Ovary (tissue), 9 donors: ENCODE measurements around the gene TTC31. TPM values are rescaled to one million over a fixed set of nuclear protein-coding genes. Genes with fewer than 3 reads are reported as not detected.
A peak's percentile ranks its signal among the peaks of the same experiment; 100 is the strongest.

ENCODE experiments used
- DNase-seq, 5 donors: peaks; one replicate each; pipeline ENCODE4 v3.0.0-alpha.2; 2019 to 2020
- H3K27ac ChIP-seq, 2 donors: fragments of 200-600 bp; one replicate each; pipeline versions ENCODE4 v1.5.1 to v1.8.0; 2019 to 2022
- H3K27me3 ChIP-seq: fragments of 200-600 bp; one replicate; pipeline ENCODE4 v1.8.0; 2022
- H3K36me3 ChIP-seq: fragments of 200-600 bp; sonication (generic); one replicate; pipeline ENCODE4 v1.5.1; 2019
- H3K4me1 ChIP-seq: one replicate; pipeline ENCODE4 v1.8.1; 2013; ENCODE audit warnings: mild to moderate bottlenecking, moderate library complexity; ENCODE audit not compliant: insufficient read depth
- H3K4me3 ChIP-seq: fragments of 200-600 bp; sonication (generic); one replicate; pipeline ENCODE4 v1.5.1; 2017
- H3K9me3 ChIP-seq, 2 donors: fragments of 200-600 bp in 1 of 2; sonication (generic) in 1 of 2; one replicate each; pipeline versions ENCODE4 v1.5.1 to v1.8.1; 2013 to 2019; ENCODE audit warnings: mild to moderate bottlenecking in 1 of 2, moderate library complexity in 1 of 2
- EP300 ChIP-seq: sonication (generic); formaldehyde crosslinking; IDR thresholded peaks from one replicate; pipeline ENCODE4 v1.6.1; 2017; ENCODE audit warnings: antibody characterized with exemption
- POLR2A ChIP-seq: fragments of 450-650 bp; IDR thresholded peaks from one replicate; pipeline ENCODE4 v1.6.1; 2017; ENCODE audit warnings: antibody characterized with exemption, mild to moderate bottlenecking, moderate library complexity
- WGBS, 3 donors: extraction: QIAGEN DNeasy Blood & Tissue Kit in 1 of 3; methylation state at CpG; one replicate each; pipeline versions ENCODE4 v1.1.5 to v1.1.7; 2013 to 2017; 5-methylcytosine and 5-hydroxymethylcytosine counted together
- intact Hi-C, 4 donors: fragments of 100-400 bp; cut with DNase I; formaldehyde crosslinking; loops; one replicate each; pipeline versions ENCODE4 v1.11.0 to v1.15.1; 2022 to 2023
- polyA plus RNA-seq, 2 donors: library from polyadenylated mRNA; stranded (reverse); fragments of 200-250 nt in 1 of 2; fragments of 350-450 nt in 1 of 2; fragmentation: Illumina TruSeq in 1 of 2; extraction: RNeasy Lipid Tissue Mini Kit (QIAGEN cat#74804) in 1 of 2; gene quantifications; one replicate each; pipeline ENCODE4 v1.2.3, GENCODE V29; 2013 to 2014
- total RNA-seq, 7 donors: library from RNA; depleted of rRNA in 2 of 7; stranded (reverse); fragments of >200 nt in 2 of 7; fragmentation: NEBNext Ultra II Directional in 3 of 7; extraction: Animal tissue kit (Norgen Biotek cat#: 25700) in 3 of 7; gene quantifications; one replicate each; pipeline versions ENCODE4 v1.1.0 to v1.2.4, GENCODE V29; 2016 to 2023
- TF ChIP-seq, protein P1 (sequence below), 3 donors: fragments of 450-650 bp in 2 of 3; fragments of 200-600 bp in 1 of 3; IDR thresholded peaks; one replicate each; pipeline versions ENCODE4 v1.5.1 to v1.8.0; 2016 to 2022; ENCODE audit warnings: antibody characterized with exemption in 3 of 3, mild to moderate bottlenecking in 1 of 3
- donor health status: DM: no; HTN: no; CAD: no; lungs with moderate emphysema.
- donor health status: DM: no; HTN: no; CAD: no.
- donor health status: Bipolar disorder and iron deficiency.
- donor health status: DM: yes; HTN: yes; CAD: no.
- donor health status: DM: no; HTN: no; CAD: no.
- donor health status: DM: yes; HTN: yes; CAD: no.

Gene TTC31
- total and polyA plus RNA-seq, 9 donors: 12.9 to 21.7 (median 15.7) TPM

GRCh38 chr2:74495440-74495839 lies 12.6 kb downstream of the TTC31 start:
- H3K4me3 ChIP-seq: no peak overlapping the region
- DNase-seq: no peak
- 74 to 100% (median 83%) methylated on average over 1 of the region's 1 CpG for WGBS, 3 donors
- H3K9me3 ChIP-seq: no peaks in the 10 kb centered on the region
- H3K4me1 ChIP-seq: peaks cover 2% of the 10 kb centered on the region
- TF ChIP-seq POLR2A: no peak
- TF ChIP-seq EP300: no peak
- TF ChIP-seq, protein P1, sequence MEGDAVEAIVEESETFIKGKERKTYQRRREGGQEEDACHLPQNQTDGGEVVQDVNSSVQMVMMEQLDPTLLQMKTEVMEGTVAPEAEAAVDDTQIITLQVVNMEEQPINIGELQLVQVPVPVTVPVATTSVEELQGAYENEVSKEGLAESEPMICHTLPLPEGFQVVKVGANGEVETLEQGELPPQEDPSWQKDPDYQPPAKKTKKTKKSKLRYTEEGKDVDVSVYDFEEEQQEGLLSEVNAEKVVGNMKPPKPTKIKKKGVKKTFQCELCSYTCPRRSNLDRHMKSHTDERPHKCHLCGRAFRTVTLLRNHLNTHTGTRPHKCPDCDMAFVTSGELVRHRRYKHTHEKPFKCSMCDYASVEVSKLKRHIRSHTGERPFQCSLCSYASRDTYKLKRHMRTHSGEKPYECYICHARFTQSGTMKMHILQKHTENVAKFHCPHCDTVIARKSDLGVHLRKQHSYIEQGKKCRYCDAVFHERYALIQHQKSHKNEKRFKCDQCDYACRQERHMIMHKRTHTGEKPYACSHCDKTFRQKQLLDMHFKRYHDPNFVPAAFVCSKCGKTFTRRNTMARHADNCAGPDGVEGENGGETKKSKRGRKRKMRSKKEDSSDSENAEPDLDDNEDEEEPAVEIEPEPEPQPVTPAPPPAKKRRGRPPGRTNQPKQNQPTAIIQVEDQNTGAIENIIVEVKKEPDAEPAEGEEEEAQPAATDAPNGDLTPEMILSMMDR (IDR thresholded peaks at IDR 0.05): no peak
- no peak overlapping the region for H3K27ac ChIP-seq
- H3K27me3 ChIP-seq: no peaks in the 10 kb centered on the region
- no peaks in the 10 kb centered on the region for H3K36me3 ChIP-seq
- intact Hi-C loops: no loop called here

DNA sequence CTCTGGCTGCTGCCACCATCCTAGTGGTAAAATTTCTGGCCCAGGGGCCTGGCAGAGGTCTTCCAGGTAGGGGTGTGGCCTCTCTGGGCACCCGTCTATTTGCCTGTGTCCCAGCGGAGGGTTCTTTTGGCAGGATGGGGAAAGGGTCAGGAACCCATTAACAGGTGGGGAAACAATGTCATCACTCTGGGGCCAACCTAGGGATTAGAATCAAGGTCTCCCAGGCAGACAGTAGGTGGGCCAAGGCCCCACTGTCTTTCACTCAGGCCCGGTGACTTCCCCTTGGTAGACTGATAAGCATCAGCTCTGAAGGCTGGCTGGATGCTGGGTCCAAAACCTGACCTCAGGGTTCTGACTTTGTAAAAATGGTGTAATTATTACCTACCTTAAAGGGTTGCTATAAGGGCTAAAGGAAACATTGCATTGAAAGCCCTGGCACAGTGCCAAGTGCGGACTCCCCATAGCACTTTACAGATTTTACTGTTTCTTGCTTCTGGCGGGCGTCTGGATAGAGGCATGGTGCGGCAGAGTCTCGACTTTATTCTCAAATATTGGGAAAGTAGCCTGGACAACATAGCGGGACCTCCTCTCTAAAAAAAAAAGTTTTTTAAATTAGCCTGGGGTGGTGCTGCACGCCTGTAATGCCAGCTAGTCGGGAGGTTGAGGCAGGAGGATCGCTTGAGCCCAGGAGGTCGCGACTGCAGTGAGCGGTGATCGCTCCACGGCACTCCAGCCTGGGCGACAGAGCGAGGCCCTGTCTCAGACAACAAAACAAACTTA lies 14.3 kb downstream of the TTC31 start:
- TF ChIP-seq, protein P1 (IDR thresholded peaks at IDR 0.05): no peak
- TF ChIP-seq POLR2A (no peak), EP300 (no peak)
- Histone ChIP-seq H3K4me3 (no peak overlapping the region), H3K36me3 (no peaks in the 10 kb centered on the region), H3K27ac (no peak overlapping the region), H3K27me3 (no peaks in the 10 kb centered on the region), H3K9me3 (no peaks in the 10 kb centered on the region), H3K4me1 (peaks cover 2% of the 10 kb centered on the region)
- intact Hi-C loops: no loop called here
- DNase-seq: no peak
- WGBS, 3 donors: 28 to 44% (median 31%) methylated on average over 18 to 19 of the region's 19 CpGs

- no peaks in the 10 kb centered on the region for H3K36me3 ChIP-seq
- WGBS, 3 donors: 1 to 2% (median 2%) methylated on average over 38 to 61 of the region's 61 CpGs
- H3K27ac ChIP-seq: no peak overlapping the region
- TF ChIP-seq POLR2A: no peak
- TF ChIP-seq EP300: no peak
- TF ChIP-seq, protein P1 (IDR thresholded peaks at IDR 0.05): no peak
- intact Hi-C loops: no loop called here
- peak in 1 of 5 donors; percentile 42 for DNase-seq
- no peak overlapping the region for H3K4me3 ChIP-seq
- no peaks in the 10 kb centered on the region for H3K9me3 ChIP-seq
- H3K4me1 ChIP-seq: peaks cover 2% of the 10 kb centered on the region
- no peaks in the 10 kb centered on the region for H3K27me3 ChIP-seq
Measured at GRCh38 chr2:74497777-74498499, 15.1 kb downstream of the TTC31 start.

- Histone ChIP-seq H3K27me3 (no peaks in the 10 kb centered on the region), H3K36me3 (no peaks in the 10 kb centered on the region), H3K4me1 (peaks cover 2% of the 10 kb centered on the region), H3K9me3 (no peaks in the 10 kb centered on the region), H3K4me3 (no peak overlapping the region), H3K27ac (no peak overlapping the region)
- intact Hi-C loops: no loop called here
- TF ChIP-seq POLR2A (no peak), EP300 (no peak)
- TF ChIP-seq, protein P1 (IDR thresholded peaks at IDR 0.05): no peak
- WGBS, 3 donors: 1 to 2% (median 2%) methylated on average over 41 of the region's 41 CpGs
- no peak for DNase-seq
Measured at GRCh38 chr2:74498500-74499266, 15.8 kb downstream of the TTC31 start.
